HepG2 (cell line): ENCODE results near the gene SAP130. TPM values are rescaled to one million over a fixed set of nuclear protein-coding genes. Genes with fewer than 3 reads are reported as not detected.

Experiments used
- ATAC-seq: fragments of 200-7000 bp; cut with Tn5 transposase; 3 replicates; pipeline ENCODE4 v1.9.1; 2020; ENCODE audit warnings: mild to moderate bottlenecking, moderate library complexity
- BruUV-seq: library from RNA; stranded (reverse); fragments of 400-500 nt; replicated peaks from 2 replicates; lab custom pipeline; 2021; lab: Mats Ljungman, UMichigan
- CTCF ChIA-PET: fragments of 300-600 bp; formaldehyde crosslinking; extraction: SDS; loops from one replicate; lab custom pipeline; 2021; ENCODE audit warnings: low total read pairs, inconsistent platforms, low intra/inter-chr PET ratio; lab: Yijun Ruan, JAX
- POLR2A ChIA-PET: fragments of 350-600 bp; sonication (Branson Sonifier 250); formaldehyde crosslinking; loops from one replicate; lab custom pipeline; 2020; ENCODE audit warnings: antibody characterized with exemption, inconsistent platforms; lab: Yijun Ruan, JAX
- DNase-seq: peaks from one replicate; pipeline ENCODE4 v3.0.0-alpha.2; 2015; ENCODE audit warnings: low spot score
- FAIRE-seq: peaks from 3 replicates; lab custom pipeline; 2011; peaks lifted over from hg19 to GRCh38; lab: Jason Lieb, UNC
- H2AFZ ChIP-seq: one replicate; pipeline ENCODE4 v1.6.1; 2011; ENCODE audit warnings: low read length, inconsistent platforms
- H3K27ac ChIP-seq: fragments of 300-600 bp; 3 replicates; pipeline ENCODE4 v1.8.0; 2011; ENCODE audit warnings: mixed run types, mild to moderate bottlenecking, mixed read lengths, low read length, inconsistent platforms; ENCODE audit not compliant: insufficient read depth; ENCODE audit errors: extremely low read length
- H3K27me3 ChIP-seq, 2 experiments: fragments of 200-600 bp in 1 of 2; 2 replicates in 1 of 2; 3 replicates in 1 of 2; pipeline versions ENCODE4 v1.6.0 to v1.8.0; 2011; ENCODE audit warnings: low read length in 2 of 2, mild to moderate bottlenecking in 2 of 2, moderate library complexity in 2 of 2, inconsistent platforms in 1 of 2; ENCODE audit not compliant: insufficient read depth in 2 of 2, control insufficient read depth in 1 of 2
- H3K36me3 ChIP-seq, 2 experiments: fragments of 200-600 bp in 1 of 2; replicated peaks in 1 of 2; 2 replicates in 1 of 2; 3 replicates in 1 of 2; pipeline versions ENCODE4 v1.5.1 to v1.8.0; 2011; ENCODE audit warnings: low read length in 2 of 2, inconsistent platforms in 1 of 2; ENCODE audit not compliant: insufficient read depth in 2 of 2, control insufficient read depth in 1 of 2
- H3K4me1 ChIP-seq: 2 replicates; pipeline ENCODE4 v1.5.1; 2012; ENCODE audit warnings: low read length, inconsistent platforms; ENCODE audit not compliant: insufficient read depth
- H3K4me2 ChIP-seq: 2 replicates; pipeline ENCODE4 v1.6.0; 2011; ENCODE audit warnings: low read depth, low read length, inconsistent platforms
- H3K4me3 ChIP-seq, 3 experiments: fragments of 200-600 bp in 1 of 3; sonication (generic), shearing (Covaris generic) in 1 of 3; replicated peaks in 1 of 3; 2 replicates each; pipeline ENCODE4 v1.5.1; 2011 to 2016; ENCODE audit warnings: low read length in 3 of 3, inconsistent platforms in 2 of 3, low read depth in 2 of 3, mild to moderate bottlenecking in 2 of 3, control low read depth in 1 of 3, mixed read lengths in 1 of 3; ENCODE audit not compliant: insufficient read depth in 1 of 3
- H3K79me2 ChIP-seq: one replicate; pipeline ENCODE4 v1.6.1; 2011; ENCODE audit warnings: low read length, inconsistent platforms; ENCODE audit not compliant: insufficient read depth
- H3K9ac ChIP-seq: 2 replicates; pipeline ENCODE4 v1.6.0; 2011; ENCODE audit warnings: mild to moderate bottlenecking, low read depth, low read length, inconsistent platforms; ENCODE audit not compliant: insufficient read depth
- H3K9me3 ChIP-seq: 2 replicates; pipeline ENCODE4 v1.5.1; 2012; ENCODE audit warnings: mild to moderate bottlenecking, low read length
- H4K20me1 ChIP-seq: 2 replicates; pipeline ENCODE4 v1.6.0; 2011; ENCODE audit warnings: inconsistent platforms, mild to moderate bottlenecking, low read length, moderate library complexity; ENCODE audit not compliant: insufficient read depth
- AHR ChIP-seq: IDR thresholded peaks from 2 replicates; pipeline ENCODE4 v1.6.1; 2018; ENCODE audit warnings: missing genetic modification reagents, missing compliant biosample characterization
- ARID3A ChIP-seq: IDR thresholded peaks from 2 replicates; pipeline ENCODE4 v1.6.1; 2012; ENCODE audit warnings: low read depth, low read length, improper control_type of control experiment
- ATF4 ChIP-seq, 2 experiments: fragments of 450-650 bp in 1 of 2; sonication (generic) in 1 of 2; formaldehyde crosslinking; IDR thresholded peaks; 2 replicates each; pipeline versions ENCODE4 v1.5.0 to v1.8.0; 2020 to 2022; ENCODE audit warnings: mild to moderate bottlenecking in 1 of 2, missing genetic modification reagents in 1 of 2
- MAF1 ChIP-seq: sonication (generic); formaldehyde crosslinking; IDR thresholded peaks from 2 replicates; pipeline ENCODE4 v1.5.0; 2020; ENCODE audit warnings: missing genetic modification reagents, borderline replicate concordance
- MTA1 ChIP-seq: sonication (generic); formaldehyde crosslinking; IDR thresholded peaks from 2 replicates; pipeline ENCODE4 v1.4.0; 2020; ENCODE audit warnings: missing genetic modification reagents, mild to moderate bottlenecking, borderline replicate concordance
- NFIB ChIP-seq: sonication (generic); formaldehyde crosslinking; IDR thresholded peaks from 2 replicates; pipeline ENCODE4 v1.9.0; 2021; ENCODE audit warnings: missing genetic modification reagents, mild to moderate bottlenecking, borderline replicate concordance
- NFKBIZ ChIP-seq: IDR thresholded peaks from 2 replicates; pipeline ENCODE4 v1.6.1; 2018; ENCODE audit warnings: missing genetic modification reagents, missing compliant biosample characterization
- NFRKB ChIP-seq: fragments of 450-650 bp; IDR thresholded peaks from 2 replicates; pipeline ENCODE4 v1.6.1; 2017
- PPARG ChIP-seq: conservative IDR thresholded peaks from 2 replicates; pipeline ENCODE4 v1.6.1; 2016; ENCODE audit warnings: missing biosample characterization, missing genetic modification reagents
- SAP130 ChIP-seq: IDR thresholded peaks from 2 replicates; pipeline ENCODE4 v1.6.1; 2016; ENCODE audit warnings: low read depth
- SMARCC2 ChIP-seq: fragments of 450-650 bp; IDR thresholded peaks from 2 replicates; pipeline ENCODE4 v1.6.1; 2017; ENCODE audit warnings: antibody characterized with exemption, mild to moderate bottlenecking
- TOPORS ChIP-seq: sonication (generic); formaldehyde crosslinking; IDR thresholded peaks from 2 replicates; pipeline ENCODE4 v1.8.0; 2023; ENCODE audit warnings: mild to moderate bottlenecking, missing genetic modification reagents
- ZFP90 ChIP-seq: sonication (generic); formaldehyde crosslinking; IDR thresholded peaks from 2 replicates; pipeline ENCODE4 v1.8.0; 2022; ENCODE audit warnings: missing genetic modification reagents, mild to moderate bottlenecking, inconsistent platforms, borderline replicate concordance
- ZNF121 ChIP-seq: sonication (generic); formaldehyde crosslinking; IDR thresholded peaks from 2 replicates; pipeline ENCODE4 v1.5.0; 2020; ENCODE audit warnings: mild to moderate bottlenecking, missing genetic modification reagents
- ZNF674 ChIP-seq: sonication (generic); formaldehyde crosslinking; IDR thresholded peaks from 2 replicates; pipeline ENCODE4 v1.5.0; 2020; ENCODE audit warnings: low read depth, mild to moderate bottlenecking, missing genetic modification reagents
- ZNF709 ChIP-seq: sonication (generic); formaldehyde crosslinking; IDR thresholded peaks from 2 replicates; pipeline ENCODE4 v1.5.0; 2020; ENCODE audit warnings: mild to moderate bottlenecking, missing genetic modification reagents
- ZNF720 ChIP-seq: sonication (generic); formaldehyde crosslinking; IDR thresholded peaks from 2 replicates; pipeline ENCODE4 v1.4.0; 2020; ENCODE audit warnings: missing genetic modification reagents
- WGBS: methylation state at CpG from one replicate; pipeline ENCODE4 v1.1.6; 2017; ENCODE audit warnings: low lambda C conversion rate; 5-methylcytosine and 5-hydroxymethylcytosine counted together
- in situ Hi-C: cut with HindIII; loops from 2 replicates; pipeline ENCODE4 v1.10.0; 2017; ENCODE audit warnings: low pct_unique_long_range_greater_than_20kb; ENCODE audit not compliant: extremely low pct_ligation_motif_present
- intact Hi-C: fragments of 100-400 bp; cut with micrococcal nuclease; formaldehyde crosslinking; loops from one replicate; pipeline ENCODE4 v1.10.0; 2022; ENCODE audit not compliant: unreplicated experiment
- polyA plus RNA-seq, 8 experiments: library from polyadenylated mRNA; depleted of rRNA in 3 of 8; stranded (reverse) in 7 of 8; unstranded in 1 of 8; fragments of >200 nt; fragmentation: Illumina TruSeq in 4 of 8; extraction: Trizol in 4 of 8; gene quantifications; 2 replicates each; pipeline versions ENCODE4 v1.2.1 to v1.2.3, GENCODE V29; 2011 to 2016; ENCODE audit warnings: low read depth in 4 of 8, missing spikeins in 1 of 8, mixed read lengths in 1 of 8; ENCODE audit not compliant: insufficient read depth in 1 of 8
- total RNA-seq, 5 experiments: library from RNA; depleted of rRNA; stranded (reverse); fragments of >200 nt; fragmentation: Illumina TruSeq; extraction: Trizol; gene quantifications; 2 replicates each; pipeline ENCODE4 v1.2.3, GENCODE V29; 2016; ENCODE audit warnings: low read depth in 1 of 5

SAP130 gene
- total and polyA plus RNA-seq, 2 of the 13 experiments (the other 11 are each of a cell fraction or from before 2014, with no cell fraction given), result 11.1 to 18.6 TPM

- H3K9me3 ChIP-seq, result no peaks in the 10 kb centered on the region
Observed at GRCh38 chr2:127953849-127954248, 74.0 kb downstream of the SAP130 start.

GRCh38 chr2:127953128-127953718 is 74.6 kb downstream of the SAP130 start:
- H3K27ac ChIP-seq, result no peak overlapping the region
- no peak for TF ChIP-seq ARID3A
- no peak for TF ChIP-seq ZFP90 (CRISPR knock-in tag)
- no peak for TF ChIP-seq ZNF121 (CRISPR knock-in tag)
- TF ChIP-seq SMARCC2, result no peak
- TF ChIP-seq MTA1 (CRISPR knock-in tag), result no peak
- no peak for TF ChIP-seq PPARG (CRISPR knock-in tag)
- no peak for TF ChIP-seq NFKBIZ (CRISPR knock-in tag)
- TF ChIP-seq NFRKB, result no peak
- TF ChIP-seq NFIB (CRISPR knock-in tag), result no peak
- no peak for TF ChIP-seq ZNF709 (CRISPR knock-in tag)
- TF ChIP-seq ZNF720 (CRISPR knock-in tag), result no peak
- TF ChIP-seq MAF1 (CRISPR knock-in tag), result no peak
- TF ChIP-seq AHR (CRISPR knock-in tag), result no peak
- no peak for TF ChIP-seq SAP130 (CRISPR knock-in tag)
- no peak for TF ChIP-seq TOPORS (CRISPR knock-in tag)

More at GRCh38 chr2:127953849-127954248, 74.0 kb downstream of the SAP130 start:
- ChIA-PET POLR2A (no interaction called here), CTCF (no interaction called here)
- Histone ChIP-seq H3K79me2 (no peaks in the 10 kb centered on the region), H2AFZ (no peak overlapping the region), H4K20me1 (no peaks in the 10 kb centered on the region), H3K4me3 (no peak overlapping the region), H3K27ac (no peak overlapping the region), H3K36me3 (peaks cover 34 to 83% of the 10 kb centered on the region in 2 experiments), H3K27me3 (no peaks in the 10 kb centered on the region), H3K9ac (no peak overlapping the region), H3K4me2 (no peak overlapping the region), H3K4me1 (peaks cover 6% of the 10 kb centered on the region; the same call in 1 of the 2 replicates)
- no peak for FAIRE-seq
- no peak for ATAC-seq
- DNase-seq, result no peak
- WGBS, result 98% methylated on average over 2 of the region's 2 CpGs
- in situ Hi-C loops, result no loop called here
- intact Hi-C loops, result no loop called here
- no TSS peak for BruUV-seq
- peak in 1 of 2 experiments; percentile 65; a peak in 2 of 4 replicates for TF ChIP-seq ATF4 (CRISPR knock-in tag; IDR thresholded peaks at IDR 0.05)
- TF ChIP-seq ZNF674 (CRISPR knock-in tag), result no peak

More at GRCh38 chr2:127953128-127953718, 74.6 kb downstream of the SAP130 start:
- Histone ChIP-seq H3K36me3 (peaks cover 34 to 81% of the 10 kb centered on the region in 2 experiments), H3K9ac (no peak overlapping the region), H3K9me3 (no peaks in the 10 kb centered on the region), H3K27me3 (no peaks in the 10 kb centered on the region), H4K20me1 (no peaks in the 10 kb centered on the region), H3K4me2 (no peak overlapping the region), H3K4me3 (no peak overlapping the region), H2AFZ (no peak overlapping the region), H3K4me1 (peaks cover 6% of the 10 kb centered on the region; the same call in 1 of the 2 replicates), H3K79me2 (no peaks in the 10 kb centered on the region)
- intact Hi-C loops (no loop called here), in situ Hi-C loops (no loop called here)
- FAIRE-seq, result no peak
- 90% methylated on average over 6 of the region's 6 CpGs for WGBS
- CTCF ChIA-PET, result no interaction called here
- ATAC-seq, result peak; percentile 23; the same call in 1 of the 3 replicates
- no TSS peak for BruUV-seq
- POLR2A ChIA-PET, result no interaction called here
- no peak for DNase-seq
